Brain microvascular endothelial cell (primary cell): ENCODE results near the gene TRIM2.

Source experiments
- DNase-seq: peaks from one replicate; pipeline ENCODE4 v3.0.0-alpha.2; 2020
- H3K27ac ChIP-seq: fragments of 250-450 bp; sonication (Bioruptor Pico); 2 replicates; pipeline ENCODE4 v1.5.1; 2020; ENCODE audit warnings: mild to moderate bottlenecking, moderate library complexity
- H3K27me3 ChIP-seq: fragments of 250-450 bp; sonication (Bioruptor Pico); replicated peaks from 2 replicates; pipeline ENCODE4 v1.5.1; 2020; ENCODE audit warnings: mild to moderate bottlenecking
- H3K36me3 ChIP-seq: fragments of 250-450 bp; sonication (Bioruptor Pico); replicated peaks from 2 replicates; pipeline ENCODE4 v1.5.1; 2020; ENCODE audit warnings: mild to moderate bottlenecking
- H3K4me3 ChIP-seq: 2 replicates; pipeline ENCODE4 v1.5.1; 2011; ENCODE audit warnings: low read depth, mild to moderate bottlenecking, control low read depth, low read length, moderate library complexity
- in situ Hi-C: cut with HindIII; loops from 2 replicates; pipeline ENCODE4 v1.10.0; 2017; ENCODE audit warnings: low sequenced_read_pairs, low pct_ligation_motif_present
- TF ChIP-seq, protein P1 (sequence below): IDR thresholded peaks from 2 replicates; pipeline ENCODE4 v1.5.1; 2011; ENCODE audit warnings: low read depth, mild to moderate bottlenecking, moderate library complexity, low read length, control low read depth, inconsistent platforms; ENCODE audit errors: missing control alignments

Gene TRIM2

DNA sequence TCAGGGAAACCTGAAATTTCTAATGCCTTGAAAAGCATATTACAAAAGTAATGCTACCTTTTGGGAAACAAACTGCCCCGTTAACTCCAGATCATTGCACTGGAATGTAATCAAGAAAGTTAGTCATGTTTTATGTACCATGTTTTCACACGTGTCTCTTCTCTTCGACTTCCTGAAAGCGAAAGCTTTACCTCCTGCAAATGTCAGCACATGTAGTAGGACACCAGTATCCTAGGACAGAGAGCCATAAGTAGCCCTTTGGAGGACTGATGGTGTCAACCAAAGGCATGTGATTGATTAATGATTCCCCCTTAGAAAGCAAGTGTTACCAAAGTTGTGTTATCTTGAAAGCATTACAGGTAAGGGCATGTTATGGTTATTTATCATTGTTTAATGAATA, 131.4 kb downstream of the TRIM2 start:
- no peak for DNase-seq
- H3K4me3 ChIP-seq = no peak overlapping the region
- in situ Hi-C loops = no loop called here
- no peak overlapping the region for H3K27ac ChIP-seq
- H3K27me3 ChIP-seq = no peaks in the 10 kb centered on the region
- TF ChIP-seq, protein P1, sequence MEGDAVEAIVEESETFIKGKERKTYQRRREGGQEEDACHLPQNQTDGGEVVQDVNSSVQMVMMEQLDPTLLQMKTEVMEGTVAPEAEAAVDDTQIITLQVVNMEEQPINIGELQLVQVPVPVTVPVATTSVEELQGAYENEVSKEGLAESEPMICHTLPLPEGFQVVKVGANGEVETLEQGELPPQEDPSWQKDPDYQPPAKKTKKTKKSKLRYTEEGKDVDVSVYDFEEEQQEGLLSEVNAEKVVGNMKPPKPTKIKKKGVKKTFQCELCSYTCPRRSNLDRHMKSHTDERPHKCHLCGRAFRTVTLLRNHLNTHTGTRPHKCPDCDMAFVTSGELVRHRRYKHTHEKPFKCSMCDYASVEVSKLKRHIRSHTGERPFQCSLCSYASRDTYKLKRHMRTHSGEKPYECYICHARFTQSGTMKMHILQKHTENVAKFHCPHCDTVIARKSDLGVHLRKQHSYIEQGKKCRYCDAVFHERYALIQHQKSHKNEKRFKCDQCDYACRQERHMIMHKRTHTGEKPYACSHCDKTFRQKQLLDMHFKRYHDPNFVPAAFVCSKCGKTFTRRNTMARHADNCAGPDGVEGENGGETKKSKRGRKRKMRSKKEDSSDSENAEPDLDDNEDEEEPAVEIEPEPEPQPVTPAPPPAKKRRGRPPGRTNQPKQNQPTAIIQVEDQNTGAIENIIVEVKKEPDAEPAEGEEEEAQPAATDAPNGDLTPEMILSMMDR = no peak
- no peaks in the 10 kb centered on the region for H3K36me3 ChIP-seq

DNA sequence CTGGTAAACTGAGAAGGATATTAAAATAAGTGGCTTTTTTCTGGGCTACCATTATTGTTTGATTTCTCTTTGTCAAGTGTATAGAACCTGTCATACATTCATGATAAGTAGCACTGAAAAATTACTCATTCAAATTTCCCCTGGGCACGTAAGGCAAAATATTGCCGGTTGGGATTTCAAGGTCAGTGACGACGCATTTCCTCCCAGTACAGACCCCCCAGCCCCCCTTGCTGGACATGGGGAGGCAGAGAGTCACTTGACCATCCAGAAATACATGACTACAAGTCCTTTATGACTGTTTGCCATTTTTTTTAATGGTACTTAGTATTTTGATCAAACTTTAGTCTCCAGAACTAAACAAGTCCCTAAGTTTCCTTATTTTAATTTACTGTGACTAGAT, 133.4 kb downstream of the TRIM2 start:
- Histone ChIP-seq H3K27ac (no peak overlapping the region), H3K36me3 (no peaks in the 10 kb centered on the region), H3K4me3 (no peak overlapping the region), H3K27me3 (no peaks in the 10 kb centered on the region)
- in situ Hi-C loops = no loop called here
- TF ChIP-seq, protein P1 = no peak
- DNase-seq = no peak

DNA sequence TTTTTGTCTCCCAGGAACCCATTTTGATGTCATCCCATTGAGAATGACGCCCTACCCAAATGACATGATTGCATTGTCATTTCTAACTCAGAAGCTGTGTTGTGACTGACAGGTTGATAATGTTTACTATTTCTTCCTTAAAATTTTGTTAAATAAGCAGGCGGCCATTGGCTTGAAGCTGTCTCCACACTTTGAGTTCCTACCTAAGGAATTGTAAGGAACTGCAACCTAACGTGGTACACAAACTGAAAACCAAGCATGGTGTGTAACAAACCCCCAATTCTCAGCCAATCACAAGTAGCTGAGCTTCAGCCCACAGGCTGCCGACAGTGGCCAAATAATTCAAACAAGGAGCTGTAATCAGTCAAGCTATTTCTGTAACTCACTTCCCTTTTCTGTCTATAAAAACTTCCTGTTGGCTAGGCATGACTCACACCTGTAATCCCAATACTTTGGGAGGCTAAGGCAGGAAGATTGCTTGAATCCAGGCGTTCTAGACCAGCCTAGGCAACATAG, 137.4 kb downstream of the TRIM2 start:
- DNase-seq = peak; percentile 40
- in situ Hi-C loops = no loop called here

DNA sequence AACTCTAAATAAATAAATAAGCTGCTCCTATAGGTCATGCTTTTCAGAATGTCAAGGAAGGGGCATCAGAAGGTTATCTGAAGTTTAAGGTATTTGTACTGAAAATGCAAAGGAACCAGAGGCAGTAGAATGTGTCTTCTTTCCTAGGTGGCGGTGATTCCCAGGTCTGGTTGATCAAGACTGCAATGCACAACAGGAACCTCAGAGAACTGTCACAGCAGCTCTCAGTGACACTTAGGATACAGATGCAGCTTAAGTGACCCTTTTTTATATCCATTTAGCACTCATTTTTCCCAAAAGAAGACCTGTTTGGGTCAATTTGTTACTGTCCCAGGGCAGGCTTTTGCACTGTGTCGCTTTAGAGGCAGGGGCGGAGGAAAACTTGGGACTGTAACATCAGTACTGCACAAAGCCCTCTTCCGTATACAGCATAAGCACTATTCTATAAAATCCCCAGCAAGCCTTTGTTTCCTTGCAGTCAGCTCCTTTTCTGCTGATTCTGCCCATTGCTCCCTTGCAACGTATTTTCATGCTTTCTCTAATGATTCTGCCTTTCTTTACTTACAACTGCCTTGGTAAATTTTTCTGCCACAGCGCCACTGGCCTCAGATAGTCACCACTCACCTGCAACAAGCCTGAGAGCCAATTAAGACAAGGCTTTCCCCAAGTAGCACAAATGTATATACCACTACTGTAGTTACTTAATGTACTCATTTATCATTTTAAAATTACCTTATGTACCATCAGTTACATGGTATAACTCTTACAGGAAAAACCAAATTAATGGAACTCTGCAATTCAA, 138.7 kb downstream of the TRIM2 start:
- Histone ChIP-seq H3K36me3 (no peaks in the 10 kb centered on the region), H3K27ac (no peak overlapping the region), H3K27me3 (no peaks in the 10 kb centered on the region), H3K4me3 (no peak overlapping the region)
- no peak for DNase-seq
- in situ Hi-C loops = no loop called here
- TF ChIP-seq, protein P1 = no peak

More for the DNA sequence above, 137.4 kb downstream of the TRIM2 start:
- Histone ChIP-seq H3K36me3 (no peaks in the 10 kb centered on the region), H3K4me3 (no peak overlapping the region), H3K27ac (no peak overlapping the region), H3K27me3 (no peaks in the 10 kb centered on the region)
- TF ChIP-seq, protein P1 = no peak

DNA sequence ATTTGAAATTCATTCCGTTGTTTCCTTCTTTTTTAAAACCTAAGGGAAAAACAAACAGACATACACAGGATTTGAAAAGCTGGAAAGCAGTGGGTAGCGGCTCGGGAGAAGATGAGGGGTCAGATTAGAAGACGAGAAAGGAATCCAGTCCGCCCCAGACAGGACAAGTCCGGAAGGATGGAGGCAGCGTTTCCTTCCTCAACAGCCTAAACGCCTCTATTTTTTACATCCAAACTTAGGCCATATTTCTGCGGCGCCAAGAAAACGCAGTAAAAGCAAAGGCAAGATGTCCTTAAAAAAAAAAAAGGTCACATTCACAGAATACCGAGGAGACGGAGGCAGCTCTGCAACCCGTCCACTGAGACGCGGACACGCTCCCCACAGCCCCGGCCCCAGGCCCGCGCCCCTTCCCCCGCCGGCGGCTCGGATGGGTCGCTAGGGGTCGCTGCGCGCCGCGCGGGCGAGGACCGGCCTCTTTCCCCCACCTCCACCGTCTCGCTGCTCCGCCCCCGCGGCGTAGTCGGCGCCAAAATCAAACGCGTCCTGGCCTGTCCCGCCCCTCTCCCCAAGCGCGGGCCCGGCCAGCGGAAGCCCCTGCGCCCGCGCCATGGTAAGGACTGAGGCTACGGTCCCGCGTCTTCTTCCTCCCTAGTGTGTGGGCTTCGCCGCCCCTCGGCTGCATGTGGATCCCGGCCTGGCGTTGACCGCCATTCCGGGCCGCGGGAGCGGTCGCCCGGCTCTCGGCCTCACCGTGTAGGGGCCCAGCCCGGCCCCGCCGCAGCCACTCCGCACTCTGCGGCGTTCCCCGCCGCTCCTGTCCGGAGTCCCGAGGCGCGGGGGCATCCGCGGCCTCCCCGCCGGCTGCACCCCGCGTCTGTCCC, 140.1 kb downstream of the TRIM2 start, which contains the start of gene MND1:
Gene MND1, plus strand, starts transcription at position 558 of the 881 bp plus-strand sequence. Its CDS starts 50 bp downstream, at position 608.
- Histone ChIP-seq H3K36me3 (no peaks in the 10 kb centered on the region), H3K27ac (no peak within 1 kb of the TSS)
- in situ Hi-C loops = no loop called here

More for the DNA sequence above, 140.1 kb downstream of the TRIM2 start, which contains the start of gene MND1:
- DNase-seq = peak; percentile 54
- H3K27me3 ChIP-seq = no peaks in the 10 kb centered on the region
- H3K4me3 ChIP-seq = peak within 1 kb of the TSS; percentile 75
- TF ChIP-seq, protein P1 = peak; percentile 65
